ENCODE results near the gene ARHGAP30. TPM values are rescaled to one million over a fixed set of nuclear protein-coding genes. Genes with fewer than 3 reads are reported as not detected.

ARHGAP30 gene
- total and polyA plus RNA-seq, 9 donors, result 1.3 to 3.4 (median 2.9) TPM

- Histone ChIP-seq H3K27ac (ENCODE audit: low read length) (no peak overlapping the region), H3K36me3 (ENCODE audit: control insufficient read depth, insufficient read depth, low read length) (no peaks in the 10 kb centered on the region), H3K9me3 (replicated peaks; ENCODE audit: control insufficient read depth, low read depth, low read length) (no peaks in the 10 kb centered on the region), H3K27me3 (ENCODE audit: control insufficient read depth, insufficient read depth, low read length) (peaks cover 13% of the 10 kb centered on the region), H3K4me1 (ENCODE audit: control insufficient read depth, insufficient read depth, low read length) (no peaks in the 10 kb centered on the region), H3K4me3 (ENCODE audit: low read length) (no peak overlapping the region)
- WGBS (ENCODE audit: insufficient coverage), result 100% methylated on average over 1 of the region's 7 CpGs
- no peak for DNase-seq
These were observed 14.9 kb downstream of the ARHGAP30 start for GRCh38 chr1:161054805-161055204.

GRCh38 chr1:161054232-161054631, 15.5 kb downstream of the ARHGAP30 start:
- Histone ChIP-seq H3K4me1 (ENCODE audit: control insufficient read depth, insufficient read depth, low read length) (no peaks in the 10 kb centered on the region), H3K27ac (ENCODE audit: low read length) (no peak overlapping the region), H3K9me3 (replicated peaks; ENCODE audit: control insufficient read depth, low read depth, low read length) (no peaks in the 10 kb centered on the region), H3K4me3 (ENCODE audit: low read length) (no peak overlapping the region), H3K36me3 (ENCODE audit: control insufficient read depth, insufficient read depth, low read length) (no peaks in the 10 kb centered on the region), H3K27me3 (ENCODE audit: control insufficient read depth, insufficient read depth, low read length) (peaks cover 13% of the 10 kb centered on the region)
- WGBS (ENCODE audit: insufficient coverage), result 84% methylated on average over 4 of the region's 4 CpGs
- no peak for DNase-seq

- Histone ChIP-seq H3K27me3 (ENCODE audit: control insufficient read depth, insufficient read depth, low read length) (peaks cover 17% of the 10 kb centered on the region), H3K4me3 (ENCODE audit: low read length) (no peak overlapping the region), H3K27ac (ENCODE audit: low read length) (no peak overlapping the region), H3K36me3 (ENCODE audit: control insufficient read depth, insufficient read depth, low read length) (no peaks in the 10 kb centered on the region), H3K4me1 (ENCODE audit: control insufficient read depth, insufficient read depth, low read length) (no peaks in the 10 kb centered on the region), H3K9me3 (replicated peaks; ENCODE audit: control insufficient read depth, low read depth, low read length) (no peaks in the 10 kb centered on the region)
- DNase-seq, result no peak
- WGBS (ENCODE audit: insufficient coverage), result no CpG with 5 or more reads among the region's 3 CpGs
These were observed 16.8 kb downstream of the ARHGAP30 start for GRCh38 chr1:161052899-161053298.

GRCh38 chr1:161051219-161051618, 18.5 kb downstream of the ARHGAP30 start:
- Histone ChIP-seq H3K9me3 (replicated peaks; ENCODE audit: control insufficient read depth, low read depth, low read length) (peaks cover 7% of the 10 kb centered on the region), H3K27me3 (ENCODE audit: control insufficient read depth, insufficient read depth, low read length) (peaks cover 19% of the 10 kb centered on the region), H3K36me3 (ENCODE audit: control insufficient read depth, insufficient read depth, low read length) (no peaks in the 10 kb centered on the region), H3K4me1 (ENCODE audit: control insufficient read depth, insufficient read depth, low read length) (peaks cover 2% of the 10 kb centered on the region), H3K4me3 (ENCODE audit: low read length) (no peak overlapping the region), H3K27ac (ENCODE audit: low read length) (no peak overlapping the region)
- DNase-seq, result no peak
- 92% methylated on average over 10 of the region's 10 CpGs for WGBS (ENCODE audit: insufficient coverage)

GRCh38 chr1:161048949-161049722, 20.6 kb downstream of the ARHGAP30 start:
- peaks cover 9% of the 10 kb centered on the region for H3K27me3 ChIP-seq (ENCODE audit: control insufficient read depth, insufficient read depth, low read length)
- H3K36me3 ChIP-seq (ENCODE audit: control insufficient read depth, insufficient read depth, low read length), result no peaks in the 10 kb centered on the region
- DNase-seq, result no peak
- H3K9me3 ChIP-seq (replicated peaks; ENCODE audit: control insufficient read depth, low read depth, low read length), result peaks cover 7% of the 10 kb centered on the region
- H3K4me3 ChIP-seq (ENCODE audit: low read length), result no peak overlapping the region
- peaks cover 6% of the 10 kb centered on the region for H3K4me1 ChIP-seq (ENCODE audit: control insufficient read depth, insufficient read depth, low read length)
- WGBS (ENCODE audit: insufficient coverage), result 63% methylated on average over 2 of the region's 5 CpGs
- no peak overlapping the region for H3K27ac ChIP-seq (ENCODE audit: low read length)

GRCh38 chr1:161047436-161048420, 22.0 kb downstream of the ARHGAP30 start:
- Histone ChIP-seq H3K4me3 (ENCODE audit: low read length) (no peak overlapping the region), H3K4me1 (ENCODE audit: control insufficient read depth, insufficient read depth, low read length) (peaks cover 8% of the 10 kb centered on the region), H3K9me3 (replicated peaks; ENCODE audit: control insufficient read depth, low read depth, low read length) (peaks cover 7% of the 10 kb centered on the region), H3K27me3 (ENCODE audit: control insufficient read depth, insufficient read depth, low read length) (peaks cover 7% of the 10 kb centered on the region), H3K27ac (ENCODE audit: low read length) (no peak overlapping the region), H3K36me3 (ENCODE audit: control insufficient read depth, insufficient read depth, low read length) (peaks cover 7% of the 10 kb centered on the region)
- DNase-seq, result no peak
- 95% methylated on average over 16 of the region's 18 CpGs for WGBS (ENCODE audit: insufficient coverage)

- H3K36me3 ChIP-seq (ENCODE audit: control insufficient read depth, insufficient read depth, low read length), result peaks cover 17% of the 10 kb centered on the region
- H3K4me1 ChIP-seq (ENCODE audit: control insufficient read depth, insufficient read depth, low read length), result peaks cover 8% of the 10 kb centered on the region
- H3K9me3 ChIP-seq (replicated peaks; ENCODE audit: control insufficient read depth, low read depth, low read length), result peaks cover 7% of the 10 kb centered on the region
These were observed 23.0 kb downstream of the ARHGAP30 start for GRCh38 chr1:161046605-161047228.

GRCh38 chr1:161045736-161046604, 23.7 kb downstream of the ARHGAP30 start, which contains the start of gene USF1:
TSS of gene USF1 (minus strand) at chr1:161045977. CDS start at chr1:161043275, 2,702 bp downstream.
- peak; percentile 99 for DNase-seq
- H3K27ac ChIP-seq (ENCODE audit: low read length), result peak within 1 kb of the TSS; percentile 99
- H3K27me3 ChIP-seq (ENCODE audit: control insufficient read depth, insufficient read depth, low read length), result peaks cover 5% of the 10 kb centered on the region
- peaks cover 24% of the 10 kb centered on the region for H3K36me3 ChIP-seq (ENCODE audit: control insufficient read depth, insufficient read depth, low read length)
- peaks cover 7% of the 10 kb centered on the region for H3K9me3 ChIP-seq (replicated peaks; ENCODE audit: control insufficient read depth, low read depth, low read length)
- H3K4me3 ChIP-seq (ENCODE audit: low read length), result peak within 1 kb of the TSS; percentile 93
- peaks cover 8% of the 10 kb centered on the region for H3K4me1 ChIP-seq (ENCODE audit: control insufficient read depth, insufficient read depth, low read length)
- WGBS (ENCODE audit: insufficient coverage), result 0% methylated on average over 11 of the region's 29 CpGs

More at GRCh38 chr1:161046605-161047228, 23.0 kb downstream of the ARHGAP30 start:
- peak overlapping the region; percentile 93 for H3K4me3 ChIP-seq (ENCODE audit: low read length)
- H3K27ac ChIP-seq (ENCODE audit: low read length), result peak overlapping the region; percentile 99
- WGBS (ENCODE audit: insufficient coverage), result no CpG with 5 or more reads among the region's 2 CpGs
- peak; percentile 59 for DNase-seq
- peaks cover 5% of the 10 kb centered on the region for H3K27me3 ChIP-seq (ENCODE audit: control insufficient read depth, insufficient read depth, low read length)
